ENCODE measurements around the gene ELP5.

The ELP5 gene

GRCh38 chr17:7266784-7267183 is 14.8 kb downstream of the ELP5 start:
- TF ChIP-seq TCF4 (CRISPR knock-in tag; IDR thresholded peaks at IDR 0.05; ENCODE audit: borderline replicate concordance) (no peak), POU6F1 (CRISPR knock-in tag; IDR thresholded peaks at IDR 0.05; ENCODE audit: borderline replicate concordance, low read depth) (no peak), OSR1 (CRISPR knock-in tag; IDR thresholded peaks at IDR 0.05) (no peak), ESRRG (CRISPR knock-in tag; IDR thresholded peaks at IDR 0.05) (no peak), SNAI2 (CRISPR knock-in tag; IDR thresholded peaks at IDR 0.05) (no peak), ZFP30 (CRISPR knock-in tag; IDR thresholded peaks at IDR 0.05) (no peak), ZNF8 (CRISPR knock-in tag; IDR thresholded peaks at IDR 0.05) (no peak), ISL1 (CRISPR knock-in tag; IDR thresholded peaks at IDR 0.05) (no peak)
- no peak for ATAC-seq

GRCh38 chr17:7279448-7279847 is 27.4 kb downstream of the ELP5 start:
- ATAC-seq: no peak
- TF ChIP-seq ZNF8 (CRISPR knock-in tag; IDR thresholded peaks at IDR 0.05) (no peak), ZNF565 (CRISPR knock-in tag; conservative IDR thresholded peaks at IDR 0.05; ENCODE audit: low read depth) (no peak), TCF4 (CRISPR knock-in tag; IDR thresholded peaks at IDR 0.05; ENCODE audit: borderline replicate concordance) (no peak), ISL1 (CRISPR knock-in tag; IDR thresholded peaks at IDR 0.05) (no peak), PATZ1 (CRISPR knock-in tag; IDR thresholded peaks at IDR 0.05; ENCODE audit: borderline replicate concordance) (no peak), CREB5 (CRISPR knock-in tag; IDR thresholded peaks at IDR 0.05; ENCODE audit: low read depth) (no peak), TSHZ2 (CRISPR knock-in tag; IDR thresholded peaks at IDR 0.05) (no peak), PPARA (CRISPR knock-in tag; IDR thresholded peaks at IDR 0.05; ENCODE audit: borderline replicate concordance) (no peak), BACH2 (CRISPR knock-in tag; IDR thresholded peaks at IDR 0.05; ENCODE audit: borderline replicate concordance) (no peak), ZC3H10 (CRISPR knock-in tag; IDR thresholded peaks at IDR 0.05) (no peak), ZFP3 (CRISPR knock-in tag; IDR thresholded peaks at IDR 0.05) (no peak)

GRCh38 chr17:7280519-7281073 is 28.6 kb downstream of the ELP5 start:
- ATAC-seq: peak; percentile 92
- TF ChIP-seq CSRNP3 (CRISPR knock-in tag; IDR thresholded peaks at IDR 0.05): no peak
- TF ChIP-seq ARNTL (CRISPR knock-in tag; IDR thresholded peaks at IDR 0.05; ENCODE audit: borderline replicate concordance, low read depth): no peak
- no peak for TF ChIP-seq TOX (CRISPR knock-in tag; IDR thresholded peaks at IDR 0.05; ENCODE audit: borderline replicate concordance)
- TF ChIP-seq PPARA (CRISPR knock-in tag; IDR thresholded peaks at IDR 0.05; ENCODE audit: borderline replicate concordance): no peak
- no peak for TF ChIP-seq ZNF8 (CRISPR knock-in tag; IDR thresholded peaks at IDR 0.05)
- no peak for TF ChIP-seq SNAI2 (CRISPR knock-in tag; IDR thresholded peaks at IDR 0.05)
- TF ChIP-seq PATZ1 (CRISPR knock-in tag; IDR thresholded peaks at IDR 0.05; ENCODE audit: borderline replicate concordance): no peak
- no peak for TF ChIP-seq ZFP3 (CRISPR knock-in tag; IDR thresholded peaks at IDR 0.05)
- TF ChIP-seq ESRRG (CRISPR knock-in tag; IDR thresholded peaks at IDR 0.05): no peak
- no peak for TF ChIP-seq CREB5 (CRISPR knock-in tag; IDR thresholded peaks at IDR 0.05; ENCODE audit: low read depth)
- no peak for TF ChIP-seq ZNF565 (CRISPR knock-in tag; conservative IDR thresholded peaks at IDR 0.05; ENCODE audit: low read depth)
- TF ChIP-seq GLIS3 (CRISPR knock-in tag; IDR thresholded peaks at IDR 0.05): no peak
- no peak for TF ChIP-seq ZNF70 (CRISPR knock-in tag; IDR thresholded peaks at IDR 0.05)
- no peak for TF ChIP-seq ZFP30 (CRISPR knock-in tag; IDR thresholded peaks at IDR 0.05)

All from SK-N-SH treated with all-trans-retinoic acid at 6 μM for 48 hours (cell line).